ENCODE measurements around the gene RAB4A. TPM values are rescaled to one million over a fixed set of nuclear protein-coding genes. Genes with fewer than 3 reads are reported as not detected.

RAB4A gene
- polyA plus RNA-seq, 1 donor from 2014 or later: 49.8 TPM

- H4K20me1 ChIP-seq (ENCODE audit: insufficient read depth): peaks cover 2% of the 10 kb centered on the region
- no peak overlapping the region for H3K4me2 ChIP-seq (ENCODE audit: low read length)
- H3K9me2 ChIP-seq (ENCODE audit: insufficient read depth, low read length): no peaks in the 10 kb centered on the region
- no peak overlapping the region for H3K4me3 ChIP-seq (ENCODE audit: low read length)
- H3F3A ChIP-seq (ENCODE audit: insufficient read depth, low read length, poor library complexity, severe bottlenecking): no peaks in the 10 kb centered on the region
- no peak overlapping the region for H2AFZ ChIP-seq (ENCODE audit: low read depth, low read length)
- H3K79me2 ChIP-seq (replicated peaks; ENCODE audit: insufficient read depth, low read length): no peaks in the 10 kb centered on the region
- H3K27me3 ChIP-seq (ENCODE audit: insufficient read depth, low read depth, low read length): no peaks in the 10 kb centered on the region
- H3K9ac ChIP-seq (ENCODE audit: low read length): no peak overlapping the region
- H3K9me3 ChIP-seq (ENCODE audit: low read length): no peaks in the 10 kb centered on the region
- TF ChIP-seq EZH2 (IDR thresholded peaks at IDR 0.05; ENCODE audit: borderline replicate concordance, insufficient read depth, low read length, poor library complexity, severe bottlenecking) (no peak), REST (IDR thresholded peaks at IDR 0.05; ENCODE audit: borderline replicate concordance) (no peak), SMC3 (conservative IDR thresholded peaks at IDR 0.05; ENCODE audit: poor library complexity) (no peak), POLR2AphosphoS5 (IDR thresholded peaks at IDR 0.05) (no peak), CTCF (IDR thresholded peaks at IDR 0.05; ENCODE audit: poor library complexity, severe bottlenecking) (no peak), MXI1 (conservative IDR thresholded peaks at IDR 0.05; ENCODE audit: poor library complexity, severe bottlenecking) (no peak), RAD21 (conservative IDR thresholded peaks at IDR 0.05) (no peak), TAF1 (IDR thresholded peaks at IDR 0.05; ENCODE audit: low read depth) (no peak), EP300 (conservative IDR thresholded peaks at IDR 0.05; ENCODE audit: poor library complexity, severe bottlenecking) (no peak)
- H3K36me3 ChIP-seq (ENCODE audit: insufficient read depth, low read length): peaks cover 4% of the 10 kb centered on the region
- no peak overlapping the region for H3K27ac ChIP-seq (ENCODE audit: low read length)
These were observed 38.2 kb downstream of the RAB4A start for GRCh38 chr1:229309074-229309473.

- Histone ChIP-seq H3K27me3 (ENCODE audit: insufficient read depth, low read depth, low read length) (no peaks in the 10 kb centered on the region), H3K9me2 (ENCODE audit: insufficient read depth, low read length) (no peaks in the 10 kb centered on the region), H3K27ac (ENCODE audit: low read length) (no peak overlapping the region), H3K79me2 (replicated peaks; ENCODE audit: insufficient read depth, low read length) (no peaks in the 10 kb centered on the region), H3K4me3 (ENCODE audit: low read length) (no peak overlapping the region), H3K4me2 (ENCODE audit: low read length) (no peak overlapping the region), H3K9me3 (ENCODE audit: low read length) (no peaks in the 10 kb centered on the region), H2AFZ (ENCODE audit: low read depth, low read length) (no peak overlapping the region), H4K20me1 (ENCODE audit: insufficient read depth) (peaks cover 2% of the 10 kb centered on the region), H3F3A (ENCODE audit: insufficient read depth, low read length, poor library complexity, severe bottlenecking) (no peaks in the 10 kb centered on the region), H3K36me3 (ENCODE audit: insufficient read depth, low read length) (peaks cover 4% of the 10 kb centered on the region), H3K9ac (ENCODE audit: low read length) (no peak overlapping the region)
- TF ChIP-seq MXI1 (conservative IDR thresholded peaks at IDR 0.05; ENCODE audit: poor library complexity, severe bottlenecking) (no peak), REST (IDR thresholded peaks at IDR 0.05; ENCODE audit: borderline replicate concordance) (no peak), EP300 (conservative IDR thresholded peaks at IDR 0.05; ENCODE audit: poor library complexity, severe bottlenecking) (no peak), TAF1 (IDR thresholded peaks at IDR 0.05; ENCODE audit: low read depth) (no peak), EZH2 (IDR thresholded peaks at IDR 0.05; ENCODE audit: borderline replicate concordance, insufficient read depth, low read length, poor library complexity, severe bottlenecking) (no peak), CTCF (IDR thresholded peaks at IDR 0.05; ENCODE audit: poor library complexity, severe bottlenecking) (no peak), RAD21 (conservative IDR thresholded peaks at IDR 0.05) (no peak), POLR2AphosphoS5 (IDR thresholded peaks at IDR 0.05) (no peak), SMC3 (conservative IDR thresholded peaks at IDR 0.05; ENCODE audit: poor library complexity) (no peak)
These were observed 38.8 kb downstream of the RAB4A start for GRCh38 chr1:229309684-229310083.

All from neural cell (in vitro differentiated cells).